RWPE1 (cell line): ENCODE measurements around the gene CENPV.

ENCODE experiments used
- CTCF ChIA-PET: fragments of 350-600 bp; sonication (Branson Sonifier 250); formaldehyde crosslinking; extraction: SDS; loops from one replicate; lab custom pipeline; 2021; lab: Yijun Ruan, JAX
- POLR2A ChIA-PET: fragments of 400-600 bp; formaldehyde crosslinking; extraction: SDS; loops from one replicate; lab custom pipeline; 2020; ENCODE audit warnings: antibody characterized with exemption; ENCODE audit not compliant: low non-redundant PET; lab: Yijun Ruan, JAX
- DNase-seq: peaks from one replicate; pipeline ENCODE4 v3.0.0; 2012; ENCODE audit warnings: low spot score
- H3K27ac ChIP-seq: fragments of 450-650 bp; 2 replicates; pipeline ENCODE4 v1.5.1; 2017
- TF ChIP-seq, protein P1 (sequence below): fragments of 450-650 bp; conservative IDR thresholded peaks from 2 replicates; pipeline ENCODE4 v1.5.1; 2017; ENCODE audit warnings: low read depth, mild to moderate bottlenecking

The CENPV gene

GRCh38 chr17:16383772-16384287 is 30.6 kb upstream of the CENPV start:
- TF ChIP-seq, protein P1, sequence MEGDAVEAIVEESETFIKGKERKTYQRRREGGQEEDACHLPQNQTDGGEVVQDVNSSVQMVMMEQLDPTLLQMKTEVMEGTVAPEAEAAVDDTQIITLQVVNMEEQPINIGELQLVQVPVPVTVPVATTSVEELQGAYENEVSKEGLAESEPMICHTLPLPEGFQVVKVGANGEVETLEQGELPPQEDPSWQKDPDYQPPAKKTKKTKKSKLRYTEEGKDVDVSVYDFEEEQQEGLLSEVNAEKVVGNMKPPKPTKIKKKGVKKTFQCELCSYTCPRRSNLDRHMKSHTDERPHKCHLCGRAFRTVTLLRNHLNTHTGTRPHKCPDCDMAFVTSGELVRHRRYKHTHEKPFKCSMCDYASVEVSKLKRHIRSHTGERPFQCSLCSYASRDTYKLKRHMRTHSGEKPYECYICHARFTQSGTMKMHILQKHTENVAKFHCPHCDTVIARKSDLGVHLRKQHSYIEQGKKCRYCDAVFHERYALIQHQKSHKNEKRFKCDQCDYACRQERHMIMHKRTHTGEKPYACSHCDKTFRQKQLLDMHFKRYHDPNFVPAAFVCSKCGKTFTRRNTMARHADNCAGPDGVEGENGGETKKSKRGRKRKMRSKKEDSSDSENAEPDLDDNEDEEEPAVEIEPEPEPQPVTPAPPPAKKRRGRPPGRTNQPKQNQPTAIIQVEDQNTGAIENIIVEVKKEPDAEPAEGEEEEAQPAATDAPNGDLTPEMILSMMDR: no peak
- no peak for DNase-seq
- CTCF ChIA-PET: interaction anchor here (1.5 kb wide), 1 partner anchor 20 kb away, joined by 5 read pairs; no protein-coding TSS in a partner anchor
- H3K27ac ChIP-seq: peak overlapping the region; percentile 55
- POLR2A ChIA-PET: interaction anchor here (1.0 kb wide), 1 partner anchor 55 kb away, joined by 4 read pairs; no protein-coding TSS in a partner anchor

GRCh38 chr17:16383216-16383615 is 29.9 kb upstream of the CENPV start:
- TF ChIP-seq, protein P1: no peak
- no peak for DNase-seq
- POLR2A ChIA-PET: interaction anchor here (1.0 kb wide), 1 partner anchor 55 kb away, joined by 4 read pairs; no protein-coding TSS in a partner anchor
- CTCF ChIA-PET: interaction anchor here (1.5 kb wide), 1 partner anchor 20 kb away, joined by 5 read pairs; no protein-coding TSS in a partner anchor
- H3K27ac ChIP-seq: peak overlapping the region; percentile 55

DNA sequence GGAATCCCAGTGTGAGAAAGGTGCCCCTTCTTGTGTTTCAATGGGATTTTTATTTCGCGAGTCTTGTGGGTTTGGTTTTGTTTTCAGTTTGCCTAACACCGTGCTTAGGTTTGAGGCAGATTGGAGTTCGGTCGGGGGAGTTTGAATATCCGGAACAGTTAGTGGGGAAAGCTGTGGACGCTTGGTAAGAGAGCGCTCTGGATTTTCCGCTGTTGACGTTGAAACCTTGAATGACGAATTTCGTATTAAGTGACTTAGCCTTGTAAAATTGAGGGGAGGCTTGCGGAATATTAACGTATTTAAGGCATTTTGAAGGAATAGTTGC is 28.2 kb upstream of the CENPV start:
- H3K27ac ChIP-seq: peak overlapping the region; percentile 92
- TF ChIP-seq, protein P1: no peak
- DNase-seq: no peak
- CTCF ChIA-PET: interaction anchor here (0.8 kb wide), 1 partner anchor 18 kb away, joined by 3 read pairs; no protein-coding TSS in a partner anchor
- POLR2A ChIA-PET: interaction anchor here (0.7 to 2.5 kb wide), 2 partner anchors 57 to 1326 kb away, joined by 4 to 13 read pairs; no protein-coding TSS in a partner anchor

GRCh38 chr17:16380640-16381495 is 27.6 kb upstream of the CENPV start, which contains the start of gene UBB:
Gene UBB (plus strand): TSS chr17:16381091. CDS start chr17:16381908, 817 bp downstream.
- H3K27ac ChIP-seq: peak within 1 kb of the TSS; percentile 92
- TF ChIP-seq, protein P1: no peak
- CTCF ChIA-PET: interaction anchor here (0.8 kb wide), 1 partner anchor 17 kb away, joined by 3 read pairs; no protein-coding TSS in a partner anchor
- DNase-seq: peak; percentile 94
- POLR2A ChIA-PET: interaction anchor here (0.6 to 2.5 kb wide), 10 partner anchors 9 to 1326 kb away, joined by 3 to 13 read pairs (median 4); no protein-coding TSS in a partner anchor

- ChIA-PET CTCF (interaction anchor here (1.0 kb wide), 1 partner anchor 16 kb away, joined by 5 read pairs; no protein-coding TSS in a partner anchor), POLR2A (interaction anchor here (2.5 kb wide), 1 partner anchor 59 kb away, joined by 13 read pairs; no protein-coding TSS in a partner anchor)
- no peak for DNase-seq
- H3K27ac ChIP-seq: peak overlapping the region; percentile 92
- TF ChIP-seq, protein P1: no peak
Measured at GRCh38 chr17:16379654-16380053, 26.4 kb upstream of the CENPV start.
